GM12865 (cell line): ENCODE data around the gene KRT81.

ENCODE experiments used
- DNase-seq: peaks from one replicate; pipeline ENCODE4 v3.0.0; 2010; ENCODE audit warnings: low read depth
- H3K4me3 ChIP-seq: 2 replicates; pipeline ENCODE4 v1.5.1; 2011; ENCODE audit warnings: mild to moderate bottlenecking, low read depth, low read length, control low read depth
- CTCF ChIP-seq: IDR thresholded peaks from 2 replicates; pipeline ENCODE4 v1.5.1; 2011; ENCODE audit warnings: low read length, control low read depth, low read depth, inconsistent platforms; ENCODE audit not compliant: insufficient read depth; ENCODE audit errors: missing control alignments

The KRT81 gene

GRCh38 chr12:52278575-52279421, 12.5 kb downstream of the KRT81 start:
- no peak overlapping the region for H3K4me3 ChIP-seq
- peak; percentile 70 for DNase-seq
- peak; percentile 99 for TF ChIP-seq CTCF

- DNase-seq = no peak
- no peak for TF ChIP-seq CTCF
Measured at GRCh38 chr12:52277486-52278245, 13.7 kb downstream of the KRT81 start.

GRCh38 chr12:52275686-52276085, 15.6 kb downstream of the KRT81 start:
- no peak for TF ChIP-seq CTCF
- H3K4me3 ChIP-seq = no peak overlapping the region
- DNase-seq = no peak

More at GRCh38 chr12:52277486-52278245, 13.7 kb downstream of the KRT81 start:
- no peak overlapping the region for H3K4me3 ChIP-seq

GRCh38 chr12:52274521-52275120, 16.7 kb downstream of the KRT81 start, which contains the start of gene KRT86:
Gene KRT86 (plus strand): TSS chr12:52274645. CDS start chr12:52301917, 27,272 bp downstream.
- no peak for DNase-seq
- no peak within 1 kb of the TSS for H3K4me3 ChIP-seq
- TF ChIP-seq CTCF = no peak

GRCh38 chr12:52271158-52271557, 20.2 kb downstream of the KRT81 start:
- no peak overlapping the region for H3K4me3 ChIP-seq
- TF ChIP-seq CTCF = no peak
- no peak for DNase-seq

GRCh38 chr12:52270541-52271070, 20.7 kb downstream of the KRT81 start:
- H3K4me3 ChIP-seq = no peak overlapping the region
- no peak for DNase-seq
- no peak for TF ChIP-seq CTCF
